Prostate gland (tissue), 2 donors: ENCODE results near the gene RADIL.

ENCODE experiments used
- CTCF ChIP-seq, 4 experiments: fragments of 200-600 bp in 2 of 4; fragments of 450-650 bp in 2 of 4; sonication (generic) in 2 of 4; IDR thresholded peaks; 1 replicate in 3 of 4; 2 replicates in 1 of 4; pipeline ENCODE4 v1.5.1; 2016 to 2019; ENCODE audit warnings: antibody characterized with exemption in 4 of 4, mild to moderate bottlenecking in 2 of 4, moderate library complexity in 2 of 4
- POLR2AphosphoS5 ChIP-seq: sonication (generic); formaldehyde crosslinking; IDR thresholded peaks from one replicate; pipeline ENCODE4 v1.6.1; 2017; ENCODE audit warnings: antibody characterized with exemption

DNA sequence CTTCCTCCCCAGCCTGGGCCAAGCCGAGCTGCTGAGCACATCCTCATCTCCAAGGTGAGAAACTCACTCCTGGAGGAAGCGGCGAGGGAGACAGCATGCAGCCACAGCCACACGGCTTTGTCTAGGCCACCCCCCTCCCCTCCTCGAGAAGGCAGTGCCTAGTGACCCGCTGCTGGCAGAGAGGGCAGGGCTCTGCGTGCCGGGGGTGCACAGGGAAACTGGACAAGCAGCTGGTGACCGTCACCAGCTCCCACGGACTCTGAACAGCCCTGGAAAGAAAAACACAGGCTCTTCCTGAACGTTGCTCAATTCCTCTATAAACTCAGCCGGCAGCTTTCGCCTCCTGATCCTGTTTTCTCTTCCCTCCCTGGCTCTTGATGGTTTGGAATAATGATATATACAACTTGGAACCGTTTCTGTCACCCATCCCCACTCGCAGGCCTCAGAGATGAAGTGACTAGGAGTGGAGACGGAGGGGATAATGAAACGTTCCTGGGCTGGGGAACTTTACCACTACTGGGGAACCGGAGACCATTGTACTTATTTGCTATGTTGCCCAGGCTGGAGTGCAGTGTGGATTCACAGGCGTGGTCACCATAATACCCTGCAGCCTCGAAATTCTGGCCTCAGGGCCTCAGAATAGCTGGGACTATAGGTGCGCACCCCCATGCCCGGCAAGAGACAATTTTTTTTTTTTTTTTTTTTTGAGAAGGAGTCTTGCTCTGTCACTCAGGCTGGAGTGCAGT lies 41.0 kb downstream of the RADIL start:
- no peak for TF ChIP-seq CTCF (IDR thresholded peaks at IDR 0.05)
- no peak for TF ChIP-seq POLR2AphosphoS5
